Measurements from ENCODE around the gene UROC1.

The UROC1 gene

DNA sequence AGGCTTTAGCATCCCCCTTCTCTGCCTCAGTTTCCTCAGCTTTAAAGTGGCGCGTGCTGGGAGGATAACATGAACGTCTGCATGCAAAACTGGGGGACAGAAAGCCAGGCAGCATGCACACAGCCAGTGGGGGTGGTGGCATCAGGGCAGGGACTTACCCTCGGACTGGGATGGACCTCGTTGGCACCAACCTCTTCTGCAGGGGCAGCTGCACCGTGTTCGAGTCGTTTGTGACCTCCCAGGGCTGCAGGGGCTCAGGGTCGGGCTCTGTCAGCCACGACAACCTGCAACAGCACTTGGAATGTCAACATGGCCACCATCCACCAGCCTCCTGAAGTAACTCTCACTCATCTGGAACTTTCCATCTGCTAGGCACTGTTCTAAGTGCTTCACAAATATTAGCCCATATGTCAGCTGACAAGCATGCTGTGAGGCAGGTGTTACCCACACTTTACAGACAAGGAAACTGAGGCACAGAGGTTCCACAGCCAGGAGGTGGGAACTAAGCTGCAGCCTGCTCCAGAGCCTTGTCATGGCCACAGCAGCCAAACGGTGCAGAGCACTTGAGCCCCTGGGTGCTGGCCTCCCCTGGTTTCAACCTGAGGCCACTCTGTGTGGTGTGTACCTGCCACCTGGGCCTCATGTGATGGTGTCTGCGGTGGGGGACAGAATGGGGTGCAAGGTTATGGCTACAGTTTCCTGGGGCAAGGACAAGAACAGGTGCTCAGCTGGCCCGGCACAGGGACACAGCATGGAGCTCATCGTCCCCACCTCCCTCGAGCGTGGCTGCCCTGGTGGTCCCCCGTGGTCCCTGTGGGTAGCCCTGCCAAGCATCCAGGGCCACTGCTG, 34.5 kb upstream of the UROC1 start:
- Histone ChIP-seq H3K36me3 (ENCODE audit: control insufficient read depth, insufficient read depth, low read length) (no peaks in the 10 kb centered on the region), H3K9me3 (ENCODE audit: control insufficient read depth, low read length) (no peaks in the 10 kb centered on the region), H3K4me1 (ENCODE audit: control insufficient read depth, insufficient read depth, low read length) (no peaks in the 10 kb centered on the region), H3K27me3 (ENCODE audit: control insufficient read depth, insufficient read depth, low read length) (peaks cover 11% of the 10 kb centered on the region), H3K9ac (ENCODE audit: low read length) (no peak overlapping the region), H3K4me3 (ENCODE audit: low read length) (no peak overlapping the region)

DNA sequence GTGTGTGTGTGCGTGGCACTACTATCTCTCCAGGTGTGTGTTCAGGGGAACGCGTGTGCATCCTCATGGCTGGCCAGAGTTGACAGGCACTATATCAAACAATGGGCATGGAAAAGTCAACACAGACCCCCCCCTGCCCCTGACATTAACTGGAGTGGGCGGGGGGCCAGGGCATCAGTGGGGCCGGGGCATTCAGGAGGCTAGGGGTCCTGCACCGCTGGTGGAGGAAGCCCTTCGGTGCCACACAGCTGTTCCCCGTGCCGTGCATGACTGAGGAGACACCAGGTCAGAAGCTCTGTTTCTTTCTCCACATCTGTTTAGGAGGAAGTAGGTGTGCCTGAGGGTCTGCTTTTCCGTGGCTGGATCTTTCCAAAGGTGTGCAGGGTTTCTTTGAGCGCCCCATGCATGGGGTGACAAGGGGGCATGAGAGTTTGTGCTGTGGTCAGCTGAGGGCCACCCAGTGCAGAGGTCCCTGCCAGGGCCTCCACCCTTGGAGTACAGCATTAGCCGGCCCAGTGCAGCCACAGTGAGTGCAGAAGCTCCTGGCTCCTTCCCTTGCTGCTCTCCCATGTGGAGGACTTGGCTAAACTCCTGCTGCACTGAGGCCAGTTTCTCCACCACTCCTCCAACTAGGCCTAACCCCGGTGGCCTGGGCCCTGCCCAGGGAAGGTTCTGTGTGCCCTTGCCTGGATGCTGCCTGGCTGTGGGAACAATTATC, 33.7 kb upstream of the UROC1 start:
- Histone ChIP-seq H3K27me3 (ENCODE audit: control insufficient read depth, insufficient read depth, low read length) (peaks cover 11% of the 10 kb centered on the region), H3K4me1 (ENCODE audit: control insufficient read depth, insufficient read depth, low read length) (no peaks in the 10 kb centered on the region), H3K36me3 (ENCODE audit: control insufficient read depth, insufficient read depth, low read length) (no peaks in the 10 kb centered on the region), H3K9ac (ENCODE audit: low read length) (no peak overlapping the region), H3K9me3 (ENCODE audit: control insufficient read depth, low read length) (no peaks in the 10 kb centered on the region), H3K4me3 (ENCODE audit: low read length) (no peak overlapping the region)

DNA sequence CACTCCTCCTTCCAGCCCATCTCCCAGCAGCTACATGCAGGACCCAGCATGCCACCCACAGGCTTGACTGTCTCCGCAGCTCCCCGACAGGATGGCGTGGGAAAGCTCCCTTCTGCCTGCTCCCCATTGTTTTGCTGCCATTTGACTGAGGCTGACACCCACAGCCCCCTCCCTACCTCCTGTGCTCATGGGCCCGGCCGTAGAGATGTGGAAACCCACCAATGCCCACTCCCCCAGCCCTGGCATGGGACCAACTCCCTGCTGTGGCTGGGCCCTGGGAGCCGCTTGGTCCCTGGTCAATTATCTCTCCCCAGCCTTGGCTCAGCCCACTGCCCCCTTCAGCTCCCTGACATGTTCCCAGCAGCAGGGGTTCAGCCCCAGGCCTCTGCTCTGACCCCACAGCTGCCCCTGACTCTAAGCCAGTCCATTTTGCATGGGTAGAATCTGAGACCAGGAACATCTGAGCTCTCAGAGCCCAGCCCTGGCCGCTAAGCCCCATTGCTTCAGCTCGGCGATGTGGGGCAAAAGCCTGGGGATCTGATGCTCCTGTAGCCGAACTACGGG, 33.0 kb upstream of the UROC1 start:
- no peaks in the 10 kb centered on the region for H3K4me1 ChIP-seq (ENCODE audit: control insufficient read depth, insufficient read depth, low read length)

GRCh38 chr3:126549861-126550487, 32.4 kb upstream of the UROC1 start:
- H3K4me3 ChIP-seq (ENCODE audit: low read length), result no peak overlapping the region
- H3K9me3 ChIP-seq (ENCODE audit: control insufficient read depth, low read length), result no peaks in the 10 kb centered on the region
- H3K27me3 ChIP-seq (ENCODE audit: control insufficient read depth, insufficient read depth, low read length), result peaks cover 11% of the 10 kb centered on the region
- H3K4me1 ChIP-seq (ENCODE audit: control insufficient read depth, insufficient read depth, low read length), result no peaks in the 10 kb centered on the region
- H3K36me3 ChIP-seq (ENCODE audit: control insufficient read depth, insufficient read depth, low read length), result no peaks in the 10 kb centered on the region
- H3K9ac ChIP-seq (ENCODE audit: low read length), result no peak overlapping the region

More for the DNA sequence above, 33.0 kb upstream of the UROC1 start:
- Histone ChIP-seq H3K27me3 (ENCODE audit: control insufficient read depth, insufficient read depth, low read length) (peaks cover 11% of the 10 kb centered on the region), H3K9ac (ENCODE audit: low read length) (no peak overlapping the region), H3K36me3 (ENCODE audit: control insufficient read depth, insufficient read depth, low read length) (no peaks in the 10 kb centered on the region), H3K4me3 (ENCODE audit: low read length) (no peak overlapping the region), H3K9me3 (ENCODE audit: control insufficient read depth, low read length) (no peaks in the 10 kb centered on the region)

GRCh38 chr3:126548556-126549466, 31.2 kb upstream of the UROC1 start:
- no peak overlapping the region for H3K9ac ChIP-seq (ENCODE audit: low read length)
- peaks cover 11% of the 10 kb centered on the region for H3K27me3 ChIP-seq (ENCODE audit: control insufficient read depth, insufficient read depth, low read length)
- H3K9me3 ChIP-seq (ENCODE audit: control insufficient read depth, low read length), result no peaks in the 10 kb centered on the region
- H3K4me3 ChIP-seq (ENCODE audit: low read length), result no peak overlapping the region
- no peaks in the 10 kb centered on the region for H3K4me1 ChIP-seq (ENCODE audit: control insufficient read depth, insufficient read depth, low read length)
- H3K36me3 ChIP-seq (ENCODE audit: control insufficient read depth, insufficient read depth, low read length), result no peaks in the 10 kb centered on the region

- no peaks in the 10 kb centered on the region for H3K4me1 ChIP-seq (ENCODE audit: control insufficient read depth, insufficient read depth, low read length)
- H3K36me3 ChIP-seq (ENCODE audit: control insufficient read depth, insufficient read depth, low read length), result no peaks in the 10 kb centered on the region
- no peak overlapping the region for H3K4me3 ChIP-seq (ENCODE audit: low read length)
- peaks cover 17% of the 10 kb centered on the region for H3K27me3 ChIP-seq (ENCODE audit: control insufficient read depth, insufficient read depth, low read length)
- H3K9ac ChIP-seq (ENCODE audit: low read length), result no peak overlapping the region
- H3K9me3 ChIP-seq (ENCODE audit: control insufficient read depth, low read length), result no peaks in the 10 kb centered on the region
These were observed 30.1 kb upstream of the UROC1 start for GRCh38 chr3:126547721-126548120.

DNA sequence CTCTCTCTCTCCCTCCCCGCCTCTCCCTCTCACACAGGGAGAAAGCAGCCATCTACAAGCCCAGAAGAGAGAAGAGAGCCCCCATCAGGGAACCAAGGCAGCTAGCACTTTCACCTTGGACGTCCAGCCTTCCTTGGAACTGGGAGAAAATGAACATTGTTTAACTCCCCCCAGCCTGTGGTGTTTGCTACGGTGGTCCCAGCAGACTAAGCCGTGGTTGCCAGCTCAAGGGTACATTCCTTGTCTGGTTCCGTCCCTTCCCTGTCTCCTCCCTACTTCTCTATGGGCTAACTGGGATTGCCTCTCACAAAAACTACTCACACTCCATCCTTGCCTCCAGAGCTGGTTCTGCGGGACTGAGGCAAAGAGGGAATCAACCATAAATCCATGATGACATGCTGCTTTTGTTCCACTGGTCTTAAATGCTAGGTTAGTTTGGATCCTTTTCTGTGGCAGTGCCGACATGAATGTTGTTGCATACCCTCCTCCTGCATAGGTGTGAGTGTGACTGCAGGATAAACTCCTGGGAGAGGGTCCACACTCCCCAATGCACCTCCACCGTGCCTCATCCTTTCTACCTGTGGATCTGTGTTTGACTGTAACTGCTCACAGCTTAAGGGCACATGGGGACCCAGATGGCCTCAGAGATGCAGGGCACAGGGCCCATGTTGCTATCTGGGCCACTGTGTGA, 29.1 kb upstream of the UROC1 start:
- peaks cover 17% of the 10 kb centered on the region for H3K27me3 ChIP-seq (ENCODE audit: control insufficient read depth, insufficient read depth, low read length)
- H3K9me3 ChIP-seq (ENCODE audit: control insufficient read depth, low read length), result no peaks in the 10 kb centered on the region
- no peaks in the 10 kb centered on the region for H3K36me3 ChIP-seq (ENCODE audit: control insufficient read depth, insufficient read depth, low read length)
- no peak overlapping the region for H3K4me3 ChIP-seq (ENCODE audit: low read length)
- no peaks in the 10 kb centered on the region for H3K4me1 ChIP-seq (ENCODE audit: control insufficient read depth, insufficient read depth, low read length)
- no peak overlapping the region for H3K9ac ChIP-seq (ENCODE audit: low read length)

- Histone ChIP-seq H3K9me3 (ENCODE audit: control insufficient read depth, low read length) (no peaks in the 10 kb centered on the region), H3K36me3 (ENCODE audit: control insufficient read depth, insufficient read depth, low read length) (no peaks in the 10 kb centered on the region), H3K4me3 (ENCODE audit: low read length) (no peak overlapping the region), H3K9ac (ENCODE audit: low read length) (no peak overlapping the region), H3K27me3 (ENCODE audit: control insufficient read depth, insufficient read depth, low read length) (peaks cover 22% of the 10 kb centered on the region), H3K4me1 (ENCODE audit: control insufficient read depth, insufficient read depth, low read length) (peaks cover 1% of the 10 kb centered on the region)
These were observed 28.4 kb upstream of the UROC1 start for GRCh38 chr3:126546013-126546412.

DNA sequence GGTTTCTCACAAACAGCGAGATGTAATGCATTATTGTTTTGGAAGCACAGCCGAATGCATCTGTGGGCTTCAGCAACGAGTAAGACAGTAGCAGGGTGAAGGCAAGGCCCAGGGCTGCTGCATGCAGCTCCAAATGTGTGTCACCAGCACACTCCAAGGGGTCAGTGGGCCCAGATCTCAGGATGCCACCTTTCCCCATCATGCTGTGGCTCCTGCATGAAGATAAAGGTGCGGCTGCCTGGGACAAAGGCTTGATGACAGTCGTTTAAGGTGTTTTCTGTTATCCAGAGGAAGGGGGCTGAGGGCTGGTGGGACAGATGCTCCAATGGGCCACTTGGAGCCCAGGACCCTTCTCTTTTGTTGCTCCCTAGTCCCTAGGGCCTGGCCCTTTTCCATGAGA, 28.0 kb upstream of the UROC1 start:
- no peaks in the 10 kb centered on the region for H3K9me3 ChIP-seq (ENCODE audit: control insufficient read depth, low read length)
- no peak overlapping the region for H3K4me3 ChIP-seq (ENCODE audit: low read length)
- no peak overlapping the region for H3K9ac ChIP-seq (ENCODE audit: low read length)
- H3K27me3 ChIP-seq (ENCODE audit: control insufficient read depth, insufficient read depth, low read length), result peaks cover 26% of the 10 kb centered on the region
- H3K36me3 ChIP-seq (ENCODE audit: control insufficient read depth, insufficient read depth, low read length), result no peaks in the 10 kb centered on the region
- H3K4me1 ChIP-seq (ENCODE audit: control insufficient read depth, insufficient read depth, low read length), result peaks cover 6% of the 10 kb centered on the region

GRCh38 chr3:126544596-126545281, 27.2 kb upstream of the UROC1 start:
- peaks cover 12% of the 10 kb centered on the region for H3K4me1 ChIP-seq (ENCODE audit: control insufficient read depth, insufficient read depth, low read length)
- peaks cover 24% of the 10 kb centered on the region for H3K27me3 ChIP-seq (ENCODE audit: control insufficient read depth, insufficient read depth, low read length)
- H3K9me3 ChIP-seq (ENCODE audit: control insufficient read depth, low read length), result no peaks in the 10 kb centered on the region
- no peak overlapping the region for H3K4me3 ChIP-seq (ENCODE audit: low read length)
- no peaks in the 10 kb centered on the region for H3K36me3 ChIP-seq (ENCODE audit: control insufficient read depth, insufficient read depth, low read length)
- no peak overlapping the region for H3K9ac ChIP-seq (ENCODE audit: low read length)
